Testis (tissue), 3 donors: ENCODE measurements around the gene TBXAS1. TPM values are rescaled to one million over a fixed set of nuclear protein-coding genes. Genes with fewer than 3 reads are reported as not detected.

ENCODE experiments used
- DNase-seq: peaks from one replicate; pipeline ENCODE4 v3.0.0-alpha.2; 2019
- H3K27ac ChIP-seq, 2 donors: fragments of 200-600 bp; sonication (generic); one replicate each; pipeline ENCODE4 v1.5.1; 2019
- H3K27me3 ChIP-seq: fragments of 200-600 bp; sonication (generic); one replicate; pipeline ENCODE4 v1.5.1; 2019
- H3K36me3 ChIP-seq: fragments of 200-600 bp; sonication (generic); one replicate; pipeline ENCODE4 v1.5.1; 2017; ENCODE audit warnings: low read depth; ENCODE audit errors: missing control alignments
- H3K4me1 ChIP-seq: fragments of 200-600 bp; sonication (generic); one replicate; pipeline ENCODE4 v1.5.1; 2019
- H3K4me3 ChIP-seq, 2 donors: fragments of 200-600 bp; sonication (generic); one replicate each; pipeline ENCODE4 v1.5.1; 2017 to 2019
- H3K9me3 ChIP-seq: fragments of 200-600 bp; sonication (generic); one replicate; pipeline ENCODE4 v1.5.1; 2017
- CTCF ChIP-seq, 3 experiments: fragments of 450-650 bp in 2 of 3; fragments of 200-600 bp in 1 of 3; sonication (generic) in 1 of 3; IDR thresholded peaks; one replicate each; pipeline ENCODE4 v1.5.1; 2016 to 2019; ENCODE audit warnings: antibody characterized with exemption in 3 of 3, mild to moderate bottlenecking in 2 of 3, moderate library complexity in 1 of 3
- POLR2A ChIP-seq: fragments of 450-650 bp; IDR thresholded peaks from one replicate; pipeline ENCODE4 v1.6.1; 2017; ENCODE audit warnings: antibody characterized with exemption, mild to moderate bottlenecking, moderate library complexity
- WGBS, 2 donors: methylation state at CpG; one replicate each; pipeline ENCODE4 v1.1.5; 2018; 5-methylcytosine and 5-hydroxymethylcytosine counted together
- intact Hi-C: fragments of 100-400 bp; cut with DNase I; formaldehyde crosslinking; loops from one replicate; pipeline ENCODE4 v1.15.1; 2023; ENCODE audit warnings: low total_unique reads
- polyA plus RNA-seq: library from polyadenylated mRNA; stranded (reverse); fragments of 350-450 nt; fragmentation: Illumina TruSeq; extraction: RNeasy Lipid Tissue Mini Kit (QIAGEN cat#74804); gene quantifications from one replicate; pipeline ENCODE4 v1.2.3, GENCODE V29; 2014; ENCODE audit warnings: low read depth, low replicate concordance; ENCODE audit not compliant: insufficient read depth
- total RNA-seq, 2 donors: library from RNA; depleted of rRNA; stranded (reverse); fragments of >200 nt; gene quantifications; one replicate each; pipeline ENCODE4 v1.2.3, GENCODE V29; 2016

The TBXAS1 gene
- total and polyA plus RNA-seq, 3 donors from 2014 or later: 4.9 to 5.7 (median 5.2) TPM

- TF ChIP-seq CTCF (IDR thresholded peaks at IDR 0.05) (no peak), POLR2A (no peak)
- DNase-seq: no peak
- Histone ChIP-seq H3K9me3 (no peaks in the 10 kb centered on the region), H3K36me3 (no peaks in the 10 kb centered on the region), H3K27me3 (no peaks in the 10 kb centered on the region), H3K4me1 (no peaks in the 10 kb centered on the region), H3K27ac (no peak overlapping the region), H3K4me3 (no peak overlapping the region)
- intact Hi-C loops: no loop called here
- WGBS, 2 donors: 82 to 93% methylated on average over 4 of the region's 4 CpGs
These were observed 240.4 kb downstream of the TBXAS1 start for GRCh38 chr7:140069298-140069949.

Other genes starting within 250 kb of the TBXAS1 start
- gene HIPK2, start 51.3 kb upstream of the TBXAS1 start, total RNA-seq: 10 to 100 TPM; 17.8 to 22.4 TPM
- 6.3 TPM for gene HIPK2, start 51.3 kb upstream of the TBXAS1 start, polyA plus RNA-seq
- 10 to 100 TPM; 54.6 to 63.1 TPM for gene PARP12, start 233.7 kb downstream of the TBXAS1 start, total RNA-seq
- 39.4 TPM for gene PARP12, start 233.7 kb downstream of the TBXAS1 start, polyA plus RNA-seq